HCT116 (cell line): ENCODE data around the gene DOCK9. TPM values are rescaled to one million over a fixed set of nuclear protein-coding genes. Genes with fewer than 3 reads are reported as not detected.

Experiments used
- ATAC-seq: fragments of 200-7000 bp; cut with Tn5 transposase; 2 replicates; pipeline ENCODE4 v1.9.1; 2020; ENCODE audit warnings: mild to moderate bottlenecking, moderate library complexity
- BruUV-seq: library from RNA; stranded (reverse); fragments of 400-500 nt; replicated peaks from 2 replicates; lab custom pipeline; 2021; lab: Mats Ljungman, UMichigan
- CTCF ChIA-PET: fragments of 300-600 bp; sonication (Branson Sonifier 250); formaldehyde crosslinking; loops from one replicate; lab custom pipeline; 2021; ENCODE audit warnings: antibody characterized with exemption; lab: Charles Lee
- POLR2A ChIA-PET: fragments of 300-600, 350-600 bp; sonication (Branson Sonifier 250); formaldehyde crosslinking; loops from one replicate; lab custom pipeline; 2021; ENCODE audit warnings: antibody characterized with exemption; lab: Charles Lee
- RAD21 ChIA-PET, 2 experiments: fragments of 300-600 bp; sonication (Branson Sonifier 250); formaldehyde crosslinking; loops; one replicate each; lab custom pipeline; 2023; ENCODE audit warnings: low total read pairs in 2 of 2; ENCODE audit not compliant: uncharacterized antibody in 2 of 2, unreplicated experiment in 2 of 2, low non-redundant PET in 1 of 2; lab: Charles Lee
- DNase-seq: peaks from one replicate; pipeline ENCODE4 v3.0.0-alpha.2; 2010; ENCODE audit warnings: low read depth, low spot score
- H2AFZ ChIP-seq: fragments of 200-600 bp; shearing (Covaris generic), sonication (generic); 2 replicates; pipeline ENCODE4 v1.6.1; 2017; ENCODE audit warnings: low read depth, mixed run types, mixed read lengths, antibody characterized with exemption, low read length; ENCODE audit not compliant: poor library complexity, severe bottlenecking
- H3K27ac ChIP-seq: 2 replicates; pipeline ENCODE4 v1.5.1; 2012; ENCODE audit warnings: low read depth, low read length
- H3K27me3 ChIP-seq: fragments of 200-600 bp; sonication (generic); 2 replicates; pipeline ENCODE4 v1.6.1; 2016; ENCODE audit warnings: mixed run types, low read length, mixed read lengths; ENCODE audit not compliant: insufficient read depth
- H3K36me3 ChIP-seq, 2 experiments: fragments of 200-500 bp in 1 of 2; fragments of 200-600 bp in 1 of 2; sonication (Bioruptor generic) in 1 of 2; sonication (generic) in 1 of 2; 2 replicates each; pipeline versions ENCODE4 v1.5.1 to v1.6.1; 2014 to 2016; ENCODE audit warnings: low read length in 2 of 2, inconsistent platforms in 1 of 2, mixed read lengths in 1 of 2, mixed run types in 1 of 2; ENCODE audit not compliant: insufficient read depth in 2 of 2, control insufficient read depth in 1 of 2
- H3K4me1 ChIP-seq, 2 experiments: fragments of 200-600 bp in 1 of 2; sonication (generic) in 1 of 2; 2 replicates each; pipeline versions ENCODE4 v1.5.1 to v1.6.1; 2012 to 2017; ENCODE audit warnings: low read length in 2 of 2, inconsistent platforms in 1 of 2, mild to moderate bottlenecking in 1 of 2, mixed read lengths in 1 of 2, mixed run types in 1 of 2, moderate library complexity in 1 of 2; ENCODE audit not compliant: insufficient read depth in 2 of 2, control insufficient read depth in 1 of 2
- H3K4me2 ChIP-seq: fragments of 200-600 bp; sonication (generic); 2 replicates; pipeline ENCODE4 v1.6.1; 2017; ENCODE audit warnings: mixed run types, low read length, mixed read lengths
- H3K4me3 ChIP-seq, 2 experiments: fragments of 200-600 bp in 1 of 2; sonication (generic) in 1 of 2; replicated peaks in 1 of 2; 2 replicates each; pipeline ENCODE4 v1.5.1; 2011 to 2016; ENCODE audit warnings: low read length in 2 of 2, control low read depth in 1 of 2, low read depth in 1 of 2, mild to moderate bottlenecking in 1 of 2, mixed read lengths in 1 of 2, mixed run types in 1 of 2
- H3K79me2 ChIP-seq: fragments of 200-600 bp; sonication (generic); 2 replicates; pipeline ENCODE4 v1.6.1; 2017; ENCODE audit warnings: mild to moderate bottlenecking, mixed run types, low read length, moderate library complexity, mixed read lengths; ENCODE audit not compliant: insufficient read depth
- H3K9ac ChIP-seq: fragments of 200-600 bp; sonication (generic); 2 replicates; pipeline ENCODE4 v1.6.1; 2016; ENCODE audit warnings: low read length, mixed read lengths
- H3K9me2 ChIP-seq: fragments of 200-600 bp; sonication (generic), shearing (Covaris generic); 2 replicates; pipeline ENCODE4 v1.6.1; 2017; ENCODE audit warnings: mixed run types, mild to moderate bottlenecking, moderate library complexity; ENCODE audit not compliant: insufficient read depth
- H3K9me3 ChIP-seq, 2 experiments: fragments of 200-500 bp in 1 of 2; fragments of 200-600 bp in 1 of 2; sonication (Bioruptor generic) in 1 of 2; sonication (generic) in 1 of 2; 2 replicates each; pipeline ENCODE4 v1.6.1; 2014 to 2017; ENCODE audit warnings: low read length in 2 of 2, mixed read lengths in 2 of 2, inconsistent platforms in 1 of 2, low read depth in 1 of 2, mild to moderate bottlenecking in 1 of 2, mixed run types in 1 of 2, moderate library complexity in 1 of 2; ENCODE audit not compliant: control insufficient read depth in 1 of 2, insufficient read depth in 1 of 2
- H4K20me1 ChIP-seq: fragments of 200-600 bp; sonication (generic), shearing (Covaris generic); 2 replicates; pipeline ENCODE4 v1.6.1; 2017; ENCODE audit warnings: mixed run types, mild to moderate bottlenecking, moderate library complexity; ENCODE audit not compliant: insufficient read depth
- CBX3 ChIP-seq: IDR thresholded peaks from 2 replicates; pipeline ENCODE4 v1.6.1; 2012; ENCODE audit warnings: low read depth
- ELF1 ChIP-seq: IDR thresholded peaks from 2 replicates; pipeline ENCODE4 v1.6.1; 2012; ENCODE audit warnings: low read depth, borderline replicate concordance
- FOSL1 ChIP-seq: IDR thresholded peaks from 2 replicates; pipeline ENCODE4 v1.6.1; 2012; ENCODE audit warnings: low read depth
- JUND ChIP-seq: IDR thresholded peaks from 2 replicates; pipeline ENCODE4 v1.6.1; 2012
- MAX ChIP-seq: IDR thresholded peaks from 2 replicates; pipeline ENCODE4 v1.6.1; 2012
- POLR2AphosphoS5 ChIP-seq: IDR thresholded peaks from 2 replicates; pipeline ENCODE4 v1.6.1; 2011; ENCODE audit warnings: mild to moderate bottlenecking, low read depth, low read length, moderate library complexity
- REST ChIP-seq: IDR thresholded peaks from 2 replicates; pipeline ENCODE4 v1.6.1; 2012; ENCODE audit warnings: low read depth
- SP1 ChIP-seq: IDR thresholded peaks from 2 replicates; pipeline ENCODE4 v1.6.1; 2012; ENCODE audit warnings: low read depth
- ZNF274 ChIP-seq: fragments of 200-500 bp; sonication (Bioruptor generic); IDR thresholded peaks from 2 replicates; pipeline ENCODE4 v1.6.1; 2014; ENCODE audit warnings: mild to moderate bottlenecking, low read depth, low read length, inconsistent platforms
- intact Hi-C: fragments of 100-400 bp; cut with micrococcal nuclease; formaldehyde crosslinking; loops from 2 replicates; pipeline ENCODE4 v1.10.0; 2022
- total RNA-seq: library from RNA; stranded (reverse); gene quantifications from one replicate; pipeline ENCODE4 v1.2.1, GENCODE V29; 2021; ENCODE audit not compliant: unreplicated experiment

DOCK9 gene
- total RNA-seq, 1 experiment from 2014 or later = 58.8 TPM

GRCh38 chr13:98804336-98804855 lies 173.5 kb downstream of the DOCK9 start:
- no peak overlapping the region for H2AFZ ChIP-seq
- H3K79me2 ChIP-seq = no peaks in the 10 kb centered on the region
- no peak for DNase-seq
- BruUV-seq = no TSS peak
- H3K9ac ChIP-seq = no peak overlapping the region
- no peaks in the 10 kb centered on the region for H3K4me1 ChIP-seq
- CTCF ChIA-PET = no interaction called here
- TF ChIP-seq SP1 = no peak
- no peak overlapping the region for H3K27ac ChIP-seq
- no peaks in the 10 kb centered on the region for H3K27me3 ChIP-seq
- ATAC-seq = no peak
- RAD21 ChIA-PET = no interaction called here
- H3K9me3 ChIP-seq = no peaks in the 10 kb centered on the region
- no peaks in the 10 kb centered on the region for H4K20me1 ChIP-seq
- POLR2A ChIA-PET = no interaction called here
- H3K36me3 ChIP-seq = no peaks in the 10 kb centered on the region; a peak in 2 of 4 replicates
- H3K4me2 ChIP-seq = no peak overlapping the region
- intact Hi-C loops = no loop called here
- no peak overlapping the region for H3K4me3 ChIP-seq
- no peaks in the 10 kb centered on the region for H3K9me2 ChIP-seq

- no peaks in the 10 kb centered on the region; a peak in 1 of 4 replicates for H3K36me3 ChIP-seq
- CTCF ChIA-PET = no interaction called here
- no peaks in the 10 kb centered on the region for H4K20me1 ChIP-seq
- no peak overlapping the region for H3K4me2 ChIP-seq
- H3K9me3 ChIP-seq = no peaks in the 10 kb centered on the region
- no peaks in the 10 kb centered on the region for H3K79me2 ChIP-seq
- intact Hi-C loops = no loop called here
- no peaks in the 10 kb centered on the region for H3K9me2 ChIP-seq
- H2AFZ ChIP-seq = no peak overlapping the region
- no peaks in the 10 kb centered on the region for H3K4me1 ChIP-seq
- no peaks in the 10 kb centered on the region for H3K27me3 ChIP-seq
- TF ChIP-seq ZNF274 (no peak), MAX (no peak), JUND (no peak), POLR2AphosphoS5 (no peak), REST (no peak), CBX3 (no peak), SP1 (no peak), FOSL1 (no peak), ELF1 (no peak)
- H3K9ac ChIP-seq = no peak overlapping the region
- POLR2A ChIA-PET = no interaction called here
- RAD21 ChIA-PET = no interaction called here
- BruUV-seq = no TSS peak
- ATAC-seq = no peak
- H3K4me3 ChIP-seq = no peak overlapping the region
- no peak for DNase-seq
- H3K27ac ChIP-seq = no peak overlapping the region
Observed at GRCh38 chr13:98803921-98804320, 173.9 kb downstream of the DOCK9 start.
